Kidney (tissue), 14 donors: Measurements from ENCODE around the gene CCDC149. TPM values are rescaled to one million over a fixed set of nuclear protein-coding genes. Genes with fewer than 3 reads are reported as not detected.

ENCODE experiments used
- DNase-seq, 5 donors: peaks; one replicate each; pipeline ENCODE4 v3.0.0-alpha.2; 2013 to 2020
- FAIRE-seq: peaks from 2 replicates; lab custom pipeline; 2012; peaks lifted over from hg19 to GRCh38; lab: Jason Lieb, UNC
- H3K27ac ChIP-seq, 2 donors: one replicate each; pipeline ENCODE4 v1.7.0; 2013; ENCODE audit warnings: low read depth in 2 of 2, low read length in 2 of 2, inconsistent platforms in 1 of 2
- H3K27me3 ChIP-seq: one replicate; pipeline ENCODE4 v1.7.1; 2013; ENCODE audit warnings: low read length, inconsistent platforms; ENCODE audit not compliant: control insufficient read depth, insufficient read depth
- H3K36me3 ChIP-seq, 3 donors: one replicate each; pipeline versions ENCODE4 v1.7.0 to v1.7.1; 2013; ENCODE audit warnings: low read length in 3 of 3, control low read depth in 1 of 3, inconsistent platforms in 1 of 3; ENCODE audit not compliant: insufficient read depth in 3 of 3, control insufficient read depth in 2 of 3
- H3K4me1 ChIP-seq, 3 donors: one replicate each; pipeline versions ENCODE4 v1.7.0 to v1.7.1; 2013; ENCODE audit warnings: low read length in 3 of 3, inconsistent platforms in 1 of 3, low read depth in 1 of 3; ENCODE audit not compliant: control insufficient read depth in 2 of 3, insufficient read depth in 2 of 3
- H3K4me3 ChIP-seq, 3 donors: one replicate each; pipeline versions ENCODE4 v1.7.0 to v1.8.1; 2013; ENCODE audit warnings: low read length in 3 of 3, control low read depth in 1 of 3, inconsistent platforms in 1 of 3
- H3K9ac ChIP-seq, 3 donors: one replicate each; pipeline versions ENCODE4 v1.7.0 to v1.7.1; 2013; ENCODE audit warnings: low read length in 3 of 3, control low read depth in 1 of 3, inconsistent platforms in 1 of 3
- H3K9me3 ChIP-seq, 3 donors: one replicate each; pipeline versions ENCODE4 v1.7.0 to v1.7.1; 2013; ENCODE audit warnings: low read length in 3 of 3, control low read depth in 1 of 3, inconsistent platforms in 1 of 3; ENCODE audit not compliant: control insufficient read depth in 2 of 3, insufficient read depth in 1 of 3
- CTCF ChIP-seq: IDR thresholded peaks from 3 replicates; pipeline ENCODE4 v1.5.1; 2012; ENCODE audit warnings: mild to moderate bottlenecking, moderate library complexity, borderline replicate concordance; ENCODE audit not compliant: insufficient read depth; ENCODE audit errors: extremely low read depth
- intact Hi-C: fragments of 100-400 bp; cut with DNase I; formaldehyde crosslinking; loops from one replicate; pipeline ENCODE4 v1.11.1; 2022
- polyA plus RNA-seq: library from polyadenylated mRNA; stranded (reverse); fragments of 350-450 nt; fragmentation: Illumina TruSeq; extraction: RNeasy Lipid Tissue Mini Kit (QIAGEN cat#74804); gene quantifications from one replicate; pipeline ENCODE4 v1.2.3, GENCODE V29; 2014; ENCODE audit warnings: low read depth, low replicate concordance; ENCODE audit not compliant: insufficient read depth
- total RNA-seq: library from RNA; stranded (reverse); fragmentation: NEBNext Ultra II Directional; extraction: Animal tissue kit (Norgen Biotek cat#: 25700); gene quantifications from one replicate; pipeline ENCODE4 v1.2.1, GENCODE V29; 2021
- donor health status: control.
- donor health status: control.
- donor health status: control.
- donor health status: control.
- donor health status: control.
- donor health status: DM: yes; HTN: yes; CAD: no.
- donor health status: Normal renal cell carcinoma (clear cell type).

The CCDC149 gene
- total and polyA plus RNA-seq, 2 donors from 2014 or later = 6.9 to 21.8 TPM

- H3K27ac ChIP-seq = no peak overlapping the region
- no peak overlapping the region for H3K9ac ChIP-seq
- H3K27me3 ChIP-seq = no peaks in the 10 kb centered on the region
- no peaks in the 10 kb centered on the region for H3K36me3 ChIP-seq
- FAIRE-seq (no peak), DNase-seq (no peak)
- no peaks in the 10 kb centered on the region for H3K9me3 ChIP-seq
- no peaks in the 10 kb centered on the region for H3K4me1 ChIP-seq
- TF ChIP-seq CTCF = no peak
- intact Hi-C loops = no loop called here
- no peak overlapping the region for H3K4me3 ChIP-seq
These were observed 135.0 kb downstream of the CCDC149 start for GRCh38 chr4:24777536-24778463.

GRCh38 chr4:24775750-24776149 lies 137.1 kb downstream of the CCDC149 start:
- no peak overlapping the region for H3K9ac ChIP-seq
- intact Hi-C loops = no loop called here
- H3K27ac ChIP-seq = no peak overlapping the region
- TF ChIP-seq CTCF = no peak
- no peaks in the 10 kb centered on the region for H3K36me3 ChIP-seq
- FAIRE-seq (no peak), DNase-seq (no peak)
- no peak overlapping the region for H3K4me3 ChIP-seq
- H3K27me3 ChIP-seq = no peaks in the 10 kb centered on the region
- no peaks in the 10 kb centered on the region for H3K9me3 ChIP-seq
- H3K4me1 ChIP-seq = no peaks in the 10 kb centered on the region

GRCh38 chr4:24775032-24775605 lies 137.7 kb downstream of the CCDC149 start:
- intact Hi-C loops = no loop called here
- no peaks in the 10 kb centered on the region for H3K4me1 ChIP-seq
- H3K27me3 ChIP-seq = no peaks in the 10 kb centered on the region
- H3K36me3 ChIP-seq = no peaks in the 10 kb centered on the region
- FAIRE-seq = no peak
- H3K9ac ChIP-seq = no peak overlapping the region
- H3K9me3 ChIP-seq = no peaks in the 10 kb centered on the region
- H3K27ac ChIP-seq = no peak overlapping the region
- no peak for TF ChIP-seq CTCF
- no peak for DNase-seq
- no peak overlapping the region for H3K4me3 ChIP-seq
